22Rv1 (cell line): ENCODE measurements around the gene CRADD.

Experiments
- ZFX ChIP-seq: fragments of 450-650 bp; IDR thresholded peaks from 2 replicates; pipeline ENCODE4 v1.6.1; 2017; ENCODE audit warnings: antibody characterized with exemption, borderline replicate concordance
- TF ChIP-seq, protein P1 (sequence below): fragments of 450-650 bp; IDR thresholded peaks from 2 replicates; pipeline ENCODE4 v1.5.1; 2017; ENCODE audit warnings: mild to moderate bottlenecking

- no peak for TF ChIP-seq ZFX
- TF ChIP-seq, protein P1, sequence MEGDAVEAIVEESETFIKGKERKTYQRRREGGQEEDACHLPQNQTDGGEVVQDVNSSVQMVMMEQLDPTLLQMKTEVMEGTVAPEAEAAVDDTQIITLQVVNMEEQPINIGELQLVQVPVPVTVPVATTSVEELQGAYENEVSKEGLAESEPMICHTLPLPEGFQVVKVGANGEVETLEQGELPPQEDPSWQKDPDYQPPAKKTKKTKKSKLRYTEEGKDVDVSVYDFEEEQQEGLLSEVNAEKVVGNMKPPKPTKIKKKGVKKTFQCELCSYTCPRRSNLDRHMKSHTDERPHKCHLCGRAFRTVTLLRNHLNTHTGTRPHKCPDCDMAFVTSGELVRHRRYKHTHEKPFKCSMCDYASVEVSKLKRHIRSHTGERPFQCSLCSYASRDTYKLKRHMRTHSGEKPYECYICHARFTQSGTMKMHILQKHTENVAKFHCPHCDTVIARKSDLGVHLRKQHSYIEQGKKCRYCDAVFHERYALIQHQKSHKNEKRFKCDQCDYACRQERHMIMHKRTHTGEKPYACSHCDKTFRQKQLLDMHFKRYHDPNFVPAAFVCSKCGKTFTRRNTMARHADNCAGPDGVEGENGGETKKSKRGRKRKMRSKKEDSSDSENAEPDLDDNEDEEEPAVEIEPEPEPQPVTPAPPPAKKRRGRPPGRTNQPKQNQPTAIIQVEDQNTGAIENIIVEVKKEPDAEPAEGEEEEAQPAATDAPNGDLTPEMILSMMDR: no peak
These were observed 225.0 kb downstream of the CRADD start for GRCh38 chr12:93902192-93902591.
